Measurements from ENCODE around the gene DNAH11.
"Not testable (repeated sequence)": the region's sequence is repeated elsewhere in the genome, so short reads cannot be mapped to it uniquely, and the experiment has no call there.

The DNAH11 gene

DNA sequence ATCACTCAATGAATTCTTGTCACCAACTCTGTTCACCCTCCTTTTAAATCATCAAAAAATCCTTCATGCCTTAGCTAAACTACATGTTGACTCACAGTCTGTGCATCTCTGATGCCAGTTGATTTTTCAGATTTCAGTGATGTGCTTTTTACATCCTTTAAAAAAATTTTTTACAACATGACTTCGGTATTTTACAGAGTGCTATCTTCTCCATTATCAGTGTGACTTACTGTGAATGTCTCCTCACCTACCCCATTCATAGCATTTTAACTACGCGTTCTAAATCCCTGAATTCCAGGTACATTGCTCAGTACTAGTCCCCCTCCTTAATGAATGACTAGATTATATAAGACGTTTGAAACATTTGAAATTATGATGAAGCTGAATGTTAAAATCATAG, 98.7 kb downstream of the DNAH11 start:
- Histone ChIP-seq H3K36me3 (ENCODE audit: control insufficient read depth, insufficient read depth, low read length) (no peaks in the 10 kb centered on the region), H3K9me3 (ENCODE audit: control insufficient read depth, low read length) (no peaks in the 10 kb centered on the region), H3K27me3 (ENCODE audit: control insufficient read depth, insufficient read depth, low read length) (no peaks in the 10 kb centered on the region), H3K9ac (ENCODE audit: low read length) (no peak overlapping the region), H3K4me3 (ENCODE audit: low read length) (no peak overlapping the region), H3K4me1 (ENCODE audit: control insufficient read depth, insufficient read depth, low read length) (no peaks in the 10 kb centered on the region)

DNA sequence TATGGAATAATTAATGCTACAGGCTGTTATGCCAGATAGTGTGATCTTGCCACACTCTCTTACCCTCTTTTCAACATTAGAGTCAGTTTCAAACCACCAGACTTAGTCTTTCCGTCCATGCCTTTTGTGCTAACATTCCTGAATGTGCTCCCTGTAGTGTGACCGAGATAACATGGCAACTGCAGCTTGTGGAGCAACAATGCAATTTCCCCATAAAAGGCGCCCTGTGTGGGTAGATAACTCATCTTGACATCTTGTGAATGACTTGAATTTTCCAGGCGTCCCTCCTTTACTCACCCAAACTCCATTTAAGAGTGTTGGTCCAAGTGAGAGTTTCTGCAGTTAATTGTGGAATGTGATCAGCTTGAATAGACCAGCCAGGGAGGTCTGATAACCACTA, 99.6 kb downstream of the DNAH11 start:
- H3K4me3 ChIP-seq (ENCODE audit: low read length), result no peak overlapping the region

DNA sequence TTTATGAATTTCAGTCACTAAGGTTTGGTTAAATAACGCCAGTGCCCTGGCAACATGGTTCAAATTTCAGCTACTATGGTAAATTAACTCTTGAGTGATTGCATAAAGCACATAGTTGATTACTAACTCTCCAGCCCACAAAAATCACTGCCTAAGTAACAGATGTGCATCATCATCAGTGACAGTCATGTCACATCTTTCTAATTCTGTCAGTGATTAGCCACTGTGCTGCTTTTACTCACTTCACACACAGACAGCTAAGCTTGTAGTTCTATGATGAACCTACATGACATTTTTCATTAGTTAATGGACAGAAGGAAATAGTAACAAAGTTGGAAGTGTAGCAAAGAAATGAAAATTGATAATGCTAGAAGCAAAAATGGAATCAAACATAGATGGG, 108.9 kb downstream of the DNAH11 start:
- no peak overlapping the region for H3K4me3 ChIP-seq (ENCODE audit: low read length)
- no peaks in the 10 kb centered on the region for H3K27me3 ChIP-seq (ENCODE audit: control insufficient read depth, insufficient read depth, low read length)
- H3K4me1 ChIP-seq (ENCODE audit: control insufficient read depth, insufficient read depth, low read length), result no peaks in the 10 kb centered on the region
- H3K9ac ChIP-seq (ENCODE audit: low read length), result no peak overlapping the region
- H3K36me3 ChIP-seq (ENCODE audit: control insufficient read depth, insufficient read depth, low read length), result no peaks in the 10 kb centered on the region
- H3K9me3 ChIP-seq (ENCODE audit: control insufficient read depth, low read length), result no peaks in the 10 kb centered on the region

More for the DNA sequence above, 99.6 kb downstream of the DNAH11 start:
- no peaks in the 10 kb centered on the region for H3K4me1 ChIP-seq (ENCODE audit: control insufficient read depth, insufficient read depth, low read length)
- H3K36me3 ChIP-seq (ENCODE audit: control insufficient read depth, insufficient read depth, low read length), result no peaks in the 10 kb centered on the region
- no peak overlapping the region for H3K9ac ChIP-seq (ENCODE audit: low read length)
- no peaks in the 10 kb centered on the region for H3K27me3 ChIP-seq (ENCODE audit: control insufficient read depth, insufficient read depth, low read length)
- no peaks in the 10 kb centered on the region for H3K9me3 ChIP-seq (ENCODE audit: control insufficient read depth, low read length)

DNA sequence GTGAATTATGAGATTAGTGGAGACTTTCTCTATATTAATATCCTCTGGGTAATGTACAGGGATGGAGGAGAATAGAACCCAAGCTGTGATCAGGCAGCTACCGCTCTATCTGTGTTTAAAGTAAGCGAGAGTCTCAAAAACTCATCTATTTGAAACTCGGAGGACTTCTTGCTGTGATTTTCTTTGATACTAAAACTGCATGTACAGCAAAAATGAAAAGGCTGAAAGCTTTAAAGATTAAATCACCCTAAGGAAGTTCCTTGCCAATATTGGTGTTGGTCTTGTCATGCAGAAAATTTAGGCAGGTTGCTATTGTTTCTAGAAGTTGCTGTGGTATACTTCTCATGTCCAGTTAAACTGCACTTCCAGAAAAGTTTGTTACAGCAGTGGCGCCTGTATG, 110.8 kb downstream of the DNAH11 start:
- no peaks in the 10 kb centered on the region for H3K36me3 ChIP-seq (ENCODE audit: control insufficient read depth, insufficient read depth, low read length)
- no peak overlapping the region for H3K4me3 ChIP-seq (ENCODE audit: low read length)
- H3K9me3 ChIP-seq (ENCODE audit: control insufficient read depth, low read length), result no peaks in the 10 kb centered on the region
- no peak overlapping the region for H3K9ac ChIP-seq (ENCODE audit: low read length)
- no peaks in the 10 kb centered on the region for H3K4me1 ChIP-seq (ENCODE audit: control insufficient read depth, insufficient read depth, low read length)
- no peaks in the 10 kb centered on the region for H3K27me3 ChIP-seq (ENCODE audit: control insufficient read depth, insufficient read depth, low read length)

DNA sequence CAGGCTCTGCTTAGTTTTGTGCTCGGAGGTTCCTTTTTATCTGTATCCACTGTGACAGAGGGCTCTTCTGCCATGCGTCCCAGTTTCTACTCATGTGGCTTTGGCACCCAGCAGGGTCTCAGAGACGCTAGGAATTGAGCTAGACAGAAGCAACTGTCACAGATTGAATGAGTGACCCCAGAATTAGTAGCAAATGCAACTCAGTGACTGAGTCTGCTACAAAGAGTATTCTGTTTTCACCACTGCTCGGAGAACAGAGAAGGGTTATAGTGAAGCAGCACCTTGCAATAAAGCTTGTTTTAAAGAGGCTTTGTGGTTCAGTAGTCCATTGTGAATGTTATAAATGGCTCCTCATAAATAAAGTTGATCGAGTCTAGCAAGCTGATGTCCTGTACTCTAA, 113.2 kb downstream of the DNAH11 start:
- H3K36me3 ChIP-seq (ENCODE audit: control insufficient read depth, insufficient read depth, low read length), result no peaks in the 10 kb centered on the region
- H3K4me3 ChIP-seq (ENCODE audit: low read length), result no peak overlapping the region
- H3K9me3 ChIP-seq (ENCODE audit: control insufficient read depth, low read length), result no peaks in the 10 kb centered on the region
- H3K27me3 ChIP-seq (ENCODE audit: control insufficient read depth, insufficient read depth, low read length), result no peaks in the 10 kb centered on the region
- H3K4me1 ChIP-seq (ENCODE audit: control insufficient read depth, insufficient read depth, low read length), result no peaks in the 10 kb centered on the region
- no peak overlapping the region for H3K9ac ChIP-seq (ENCODE audit: low read length)

DNA sequence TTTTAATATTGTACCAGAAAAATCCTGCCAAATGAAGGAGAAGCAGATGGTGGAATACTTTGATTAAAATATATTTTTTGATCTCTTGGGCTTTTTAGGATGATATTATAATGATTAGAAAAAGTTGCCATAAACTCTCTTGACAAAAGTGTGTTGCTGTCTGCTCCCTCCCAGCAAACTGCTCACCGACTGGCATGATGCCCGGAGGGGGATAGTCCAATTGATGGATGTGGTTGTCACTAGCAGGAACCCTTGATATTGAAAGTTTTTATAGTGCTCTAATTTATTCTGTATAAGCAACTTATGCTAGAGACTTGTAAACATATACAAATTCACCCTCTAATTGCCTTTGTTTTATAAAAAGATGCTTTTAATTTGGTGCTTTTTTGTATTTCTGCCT, 114.0 kb downstream of the DNAH11 start:
- no peaks in the 10 kb centered on the region for H3K9me3 ChIP-seq (ENCODE audit: control insufficient read depth, low read length)

DNA sequence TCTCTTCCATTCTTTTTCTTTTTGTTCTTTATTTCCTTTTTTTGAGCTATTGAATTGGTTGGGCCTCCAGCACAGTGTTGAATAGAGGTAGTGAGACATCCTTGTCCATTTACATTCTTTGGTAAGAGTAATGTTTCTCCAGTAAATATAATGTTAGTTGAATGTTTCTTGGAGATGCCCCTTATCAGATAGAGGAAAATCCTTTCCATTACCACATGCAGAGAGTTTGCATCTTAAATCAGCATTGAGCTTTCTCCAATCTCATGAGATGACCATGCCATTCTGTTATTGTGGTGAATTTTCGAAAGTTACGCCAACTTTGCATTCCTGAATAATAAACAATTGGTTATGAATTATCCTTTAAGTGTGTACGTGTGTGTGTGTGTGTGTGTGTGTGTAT, 127.7 kb downstream of the DNAH11 start:
- Histone ChIP-seq H3K9ac (ENCODE audit: low read length) (no peak overlapping the region), H3K27me3 (ENCODE audit: control insufficient read depth, insufficient read depth, low read length) (no peaks in the 10 kb centered on the region), H3K4me1 (ENCODE audit: control insufficient read depth, insufficient read depth, low read length) (no peaks in the 10 kb centered on the region), H3K9me3 (ENCODE audit: control insufficient read depth, low read length) (no peaks in the 10 kb centered on the region), H3K4me3 (ENCODE audit: low read length) (no peak overlapping the region), H3K36me3 (ENCODE audit: control insufficient read depth, insufficient read depth, low read length) (no peaks in the 10 kb centered on the region)

More for the DNA sequence above, 114.0 kb downstream of the DNAH11 start:
- H3K36me3 ChIP-seq (ENCODE audit: control insufficient read depth, insufficient read depth, low read length), result no peaks in the 10 kb centered on the region
- no peaks in the 10 kb centered on the region for H3K4me1 ChIP-seq (ENCODE audit: control insufficient read depth, insufficient read depth, low read length)
- H3K4me3 ChIP-seq (ENCODE audit: low read length), result no peak overlapping the region
- no peaks in the 10 kb centered on the region for H3K27me3 ChIP-seq (ENCODE audit: control insufficient read depth, insufficient read depth, low read length)
- H3K9ac ChIP-seq (ENCODE audit: low read length), result no peak overlapping the region

DNA sequence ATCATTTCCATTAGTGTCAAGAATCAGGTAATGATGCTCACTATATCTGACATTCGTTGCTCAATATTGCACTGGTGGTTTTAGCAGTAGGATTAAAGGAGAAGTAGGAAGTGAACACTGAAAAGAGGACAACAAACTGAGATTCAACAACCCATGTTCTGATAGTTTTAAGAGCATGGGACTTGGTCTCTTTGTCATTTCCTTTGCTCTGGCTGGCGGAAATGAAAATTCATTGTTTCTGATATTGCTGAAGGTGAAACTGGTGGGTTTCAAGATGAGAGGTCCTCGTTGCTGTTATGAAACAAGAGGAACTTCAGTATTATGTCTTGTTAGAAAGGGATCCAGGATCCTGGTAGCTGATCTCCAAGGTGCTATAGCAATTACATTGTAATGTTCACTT, 129.0 kb downstream of the DNAH11 start:
- Histone ChIP-seq H3K4me1 (ENCODE audit: control insufficient read depth, insufficient read depth, low read length) (no peaks in the 10 kb centered on the region), H3K4me3 (ENCODE audit: low read length) (no peak overlapping the region), H3K9ac (ENCODE audit: low read length) (no peak overlapping the region), H3K9me3 (ENCODE audit: control insufficient read depth, low read length) (no peaks in the 10 kb centered on the region), H3K27me3 (ENCODE audit: control insufficient read depth, insufficient read depth, low read length) (no peaks in the 10 kb centered on the region), H3K36me3 (ENCODE audit: control insufficient read depth, insufficient read depth, low read length) (no peaks in the 10 kb centered on the region)

DNA sequence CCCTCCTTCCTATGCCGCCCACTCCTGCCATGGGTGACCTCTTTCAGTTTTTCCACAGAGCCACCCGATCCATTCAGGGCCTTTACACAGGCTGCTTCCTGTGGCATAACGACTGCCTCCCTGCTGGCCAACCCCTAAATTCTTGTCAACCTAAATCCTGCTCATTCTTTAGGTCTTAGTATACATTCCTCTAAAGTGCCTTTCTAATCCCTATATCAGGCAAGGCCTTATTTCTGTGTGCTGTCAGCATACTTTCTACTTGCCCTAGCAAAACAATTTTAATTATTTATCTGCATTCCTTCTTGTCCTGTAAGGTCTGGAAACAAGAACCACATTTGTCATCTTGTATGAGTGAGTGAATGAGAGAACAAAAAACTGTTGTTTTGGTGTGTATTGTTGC, 132.4 kb downstream of the DNAH11 start:
- Histone ChIP-seq H3K4me1 (ENCODE audit: control insufficient read depth, insufficient read depth, low read length) (no peaks in the 10 kb centered on the region), H3K4me3 (ENCODE audit: low read length) (no peak overlapping the region), H3K36me3 (ENCODE audit: control insufficient read depth, insufficient read depth, low read length) (no peaks in the 10 kb centered on the region), H3K9me3 (ENCODE audit: control insufficient read depth, low read length) (no peaks in the 10 kb centered on the region), H3K27me3 (ENCODE audit: control insufficient read depth, insufficient read depth, low read length) (no peaks in the 10 kb centered on the region), H3K9ac (ENCODE audit: low read length) (no peak overlapping the region)

DNA sequence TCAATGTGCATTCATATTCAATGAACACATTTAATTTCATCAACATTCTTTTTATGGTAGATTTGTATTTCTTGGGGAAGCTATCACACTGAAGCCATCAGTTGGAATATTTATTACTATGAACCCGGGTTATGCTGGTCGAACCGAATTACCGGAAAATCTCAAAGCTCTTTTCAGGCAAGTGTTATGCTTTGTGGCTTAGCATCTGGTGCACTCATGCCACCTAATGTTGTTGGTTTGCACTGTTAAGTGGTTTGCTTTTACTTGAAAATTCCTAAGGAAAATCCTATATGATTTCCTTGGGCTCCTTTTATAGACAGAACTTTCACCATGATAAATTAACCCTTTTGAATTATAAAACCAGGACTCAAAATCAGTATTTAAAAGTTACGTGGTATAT, 147.9 kb downstream of the DNAH11 start:
- Histone ChIP-seq H3K4me1 (ENCODE audit: control insufficient read depth, insufficient read depth, low read length) (no peaks in the 10 kb centered on the region), H3K36me3 (ENCODE audit: control insufficient read depth, insufficient read depth, low read length) (no peaks in the 10 kb centered on the region), H3K9me3 (ENCODE audit: control insufficient read depth, low read length) (no peaks in the 10 kb centered on the region), H3K4me3 (ENCODE audit: low read length) (no peak overlapping the region), H3K9ac (ENCODE audit: low read length) (no peak overlapping the region), H3K27me3 (ENCODE audit: control insufficient read depth, insufficient read depth, low read length) (no peaks in the 10 kb centered on the region)

DNA sequence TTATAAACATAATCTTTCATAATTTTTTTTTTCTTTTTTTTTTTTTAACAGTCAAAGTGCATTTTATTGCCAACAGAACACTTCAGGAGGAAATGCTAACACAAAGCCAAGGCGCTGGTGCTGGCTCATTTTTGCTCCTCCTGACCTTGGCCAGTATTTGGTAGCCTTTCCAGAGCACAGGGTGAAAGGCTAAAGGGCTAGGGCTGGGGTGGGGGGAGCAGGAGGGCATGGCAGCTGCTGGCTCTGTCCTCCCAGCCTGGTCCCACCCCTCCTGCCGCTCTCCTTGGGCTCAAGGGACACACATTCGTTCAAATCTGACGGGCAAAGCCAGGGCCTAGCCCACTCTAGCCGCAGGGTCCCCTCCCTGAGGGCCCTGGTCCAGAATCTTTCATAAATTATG, 148.3 kb downstream of the DNAH11 start:
- not testable (repeated sequence) for H3K4me3 ChIP-seq (ENCODE audit: low read length); H3K9ac ChIP-seq (ENCODE audit: low read length); H3K27me3 ChIP-seq (ENCODE audit: control insufficient read depth, insufficient read depth, low read length); H3K36me3 ChIP-seq (ENCODE audit: control insufficient read depth, insufficient read depth, low read length); H3K9me3 ChIP-seq (ENCODE audit: control insufficient read depth, low read length); H3K4me1 ChIP-seq (ENCODE audit: control insufficient read depth, insufficient read depth, low read length)

DNA sequence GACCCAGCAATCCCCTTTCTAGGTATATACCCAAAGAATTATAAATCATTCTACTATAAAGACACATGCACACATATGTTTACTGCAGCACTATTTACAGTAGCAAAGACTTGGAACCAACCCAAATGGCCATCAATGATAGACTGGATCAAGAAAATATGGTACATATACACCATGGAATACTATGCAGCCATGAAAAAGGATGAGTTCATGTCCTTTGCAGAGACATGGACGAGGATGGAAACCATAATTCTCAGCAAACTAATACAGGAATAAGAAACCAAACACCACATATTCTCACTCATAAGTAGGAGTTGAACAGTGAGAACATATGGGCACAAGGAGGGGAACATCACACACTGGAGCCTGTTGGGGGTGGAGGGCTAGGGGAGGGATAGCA, 157.7 kb downstream of the DNAH11 start:
- H3K36me3 ChIP-seq (ENCODE audit: control insufficient read depth, insufficient read depth, low read length); H3K9me3 ChIP-seq (ENCODE audit: control insufficient read depth, low read length): not testable (repeated sequence)

DNA sequence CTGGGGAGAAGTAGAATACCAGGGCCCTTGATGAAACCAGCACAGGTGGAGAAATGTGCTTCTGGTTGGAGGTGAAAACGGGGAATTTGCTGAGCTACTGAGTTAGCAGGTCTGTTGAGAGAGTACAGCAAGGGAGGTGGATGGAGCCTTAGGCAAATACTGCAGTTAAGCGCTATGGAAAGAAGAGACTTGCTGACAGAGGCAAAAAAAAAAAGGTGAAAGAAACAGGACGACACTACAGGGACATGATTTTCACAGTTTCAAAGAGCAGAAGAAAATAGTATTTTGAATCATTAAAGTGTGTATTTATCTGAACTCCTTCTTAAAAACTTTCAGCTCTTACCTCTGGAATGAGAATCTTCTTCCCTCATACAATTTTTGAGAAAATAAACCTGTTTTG, 159.5 kb downstream of the DNAH11 start:
- Histone ChIP-seq H3K9ac (ENCODE audit: low read length) (no peak overlapping the region), H3K27me3 (ENCODE audit: control insufficient read depth, insufficient read depth, low read length) (no peaks in the 10 kb centered on the region), H3K4me3 (ENCODE audit: low read length) (no peak overlapping the region), H3K4me1 (ENCODE audit: control insufficient read depth, insufficient read depth, low read length) (no peaks in the 10 kb centered on the region), H3K36me3 (ENCODE audit: control insufficient read depth, insufficient read depth, low read length) (no peaks in the 10 kb centered on the region), H3K9me3 (ENCODE audit: control insufficient read depth, low read length) (no peaks in the 10 kb centered on the region)

More for the DNA sequence above, 157.7 kb downstream of the DNAH11 start:
- H3K9ac ChIP-seq (ENCODE audit: low read length); H3K27me3 ChIP-seq (ENCODE audit: control insufficient read depth, insufficient read depth, low read length); H3K4me1 ChIP-seq (ENCODE audit: control insufficient read depth, insufficient read depth, low read length); H3K4me3 ChIP-seq (ENCODE audit: low read length): not testable (repeated sequence)
